Prostate gland (tissue), 2 donors: ENCODE measurements around the gene ELMO3. TPM values are rescaled to one million over a fixed set of nuclear protein-coding genes. Genes with fewer than 3 reads are reported as not detected.
A peak's percentile ranks its signal among the peaks of the same experiment; 100 is the strongest.

Experiments
- DNase-seq: peaks from one replicate; pipeline ENCODE4 v3.0.0-alpha.2; 2019; ENCODE audit warnings: low spot score
- H3K27ac ChIP-seq, 2 donors: fragments of 200-600 bp; sonication (generic); 2 replicates each; pipeline ENCODE4 v1.5.1; 2017 to 2019
- H3K27me3 ChIP-seq: fragments of 200-600 bp; sonication (generic); replicated peaks from 2 replicates; pipeline ENCODE4 v1.5.1; 2019; ENCODE audit not compliant: insufficient read depth
- H3K36me3 ChIP-seq, 2 donors: fragments of 200-600 bp; sonication (generic); 1 replicate in 1 of 2; 2 replicates in 1 of 2; pipeline versions ENCODE4 v1.5.1 to v1.8.1; 2017 to 2019
- H3K4me1 ChIP-seq: fragments of 200-600 bp; sonication (generic); replicated peaks from 2 replicates; pipeline ENCODE4 v1.5.1; 2019
- H3K4me3 ChIP-seq, 2 donors: fragments of 200-600 bp; sonication (generic); 2 replicates each; pipeline ENCODE4 v1.5.1; 2017 to 2019
- H3K9me3 ChIP-seq: fragments of 200-600 bp; sonication (generic); 2 replicates; pipeline ENCODE4 v1.5.1; 2017
- POLR2A ChIP-seq: fragments of 450-650 bp; IDR thresholded peaks from one replicate; pipeline ENCODE4 v1.6.1; 2016; ENCODE audit warnings: antibody characterized with exemption, mild to moderate bottlenecking
- POLR2AphosphoS5 ChIP-seq: sonication (generic); formaldehyde crosslinking; IDR thresholded peaks from one replicate; pipeline ENCODE4 v1.6.1; 2017; ENCODE audit warnings: antibody characterized with exemption
- whole genome bisulfite sequencing: methylation state at CpG from one replicate; pipeline ENCODE4 v1.1.5; 2018; 5-methylcytosine and 5-hydroxymethylcytosine counted together
- intact Hi-C: fragments of 100-400 bp; cut with DNase I; formaldehyde crosslinking; loops from one replicate; pipeline ENCODE4 v1.14.2; 2022
- total RNA-seq, 2 donors: library from RNA; depleted of rRNA; stranded (reverse); fragments of >200 nt; gene quantifications; one replicate each; pipeline ENCODE4 v1.1.0, GENCODE V29; 2016
- TF ChIP-seq, protein P1 (sequence below), 4 experiments: fragments of 200-600 bp in 2 of 4; fragments of 450-650 bp in 2 of 4; sonication (generic) in 2 of 4; IDR thresholded peaks; 1 replicate in 3 of 4; 2 replicates in 1 of 4; pipeline ENCODE4 v1.5.1; 2016 to 2019; ENCODE audit warnings: antibody characterized with exemption in 4 of 4, mild to moderate bottlenecking in 2 of 4, moderate library complexity in 2 of 4

The ELMO3 gene
- total RNA-seq, 2 donors from 2014 or later, result 24.8 to 36.7 TPM

DNA sequence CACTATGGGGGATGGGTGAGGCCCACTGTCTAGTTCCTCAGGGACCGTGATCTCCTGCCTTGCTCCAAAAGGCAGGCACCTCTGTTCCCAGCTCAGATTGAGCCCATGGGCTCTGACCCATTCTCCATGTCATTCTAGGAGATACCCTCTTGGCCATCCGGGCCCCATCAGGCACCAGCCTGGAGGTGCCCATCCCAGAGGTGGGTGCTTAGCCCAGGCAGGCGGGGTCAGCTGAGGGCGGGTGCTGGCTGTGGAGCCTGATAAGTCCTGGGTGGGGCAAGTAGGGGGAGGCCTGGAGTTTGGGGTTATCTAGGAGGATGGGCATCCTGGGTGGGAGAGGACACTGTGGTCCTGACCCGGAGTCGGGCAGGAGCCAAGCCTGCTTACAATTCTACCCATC lies 4.7 kb upstream of the ELMO3 start:
- TF ChIP-seq, protein P1, sequence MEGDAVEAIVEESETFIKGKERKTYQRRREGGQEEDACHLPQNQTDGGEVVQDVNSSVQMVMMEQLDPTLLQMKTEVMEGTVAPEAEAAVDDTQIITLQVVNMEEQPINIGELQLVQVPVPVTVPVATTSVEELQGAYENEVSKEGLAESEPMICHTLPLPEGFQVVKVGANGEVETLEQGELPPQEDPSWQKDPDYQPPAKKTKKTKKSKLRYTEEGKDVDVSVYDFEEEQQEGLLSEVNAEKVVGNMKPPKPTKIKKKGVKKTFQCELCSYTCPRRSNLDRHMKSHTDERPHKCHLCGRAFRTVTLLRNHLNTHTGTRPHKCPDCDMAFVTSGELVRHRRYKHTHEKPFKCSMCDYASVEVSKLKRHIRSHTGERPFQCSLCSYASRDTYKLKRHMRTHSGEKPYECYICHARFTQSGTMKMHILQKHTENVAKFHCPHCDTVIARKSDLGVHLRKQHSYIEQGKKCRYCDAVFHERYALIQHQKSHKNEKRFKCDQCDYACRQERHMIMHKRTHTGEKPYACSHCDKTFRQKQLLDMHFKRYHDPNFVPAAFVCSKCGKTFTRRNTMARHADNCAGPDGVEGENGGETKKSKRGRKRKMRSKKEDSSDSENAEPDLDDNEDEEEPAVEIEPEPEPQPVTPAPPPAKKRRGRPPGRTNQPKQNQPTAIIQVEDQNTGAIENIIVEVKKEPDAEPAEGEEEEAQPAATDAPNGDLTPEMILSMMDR (IDR thresholded peaks at IDR 0.05), result no peak
- TF ChIP-seq POLR2A (no peak), POLR2AphosphoS5 (no peak)
- WGBS, result 92% methylated on average over 5 of the region's 6 CpGs
- DNase-seq, result no peak
- Histone ChIP-seq H3K27ac (no peak overlapping the region), H3K36me3 (peaks cover 14 to 16% of the 10 kb centered on the region in 2 donors), H3K4me1 (peaks cover 23% of the 10 kb centered on the region), H3K9me3 (no peaks in the 10 kb centered on the region), H3K4me3 (no peak overlapping the region), H3K27me3 (no peaks in the 10 kb centered on the region)
- intact Hi-C loops, result no loop called here

DNA sequence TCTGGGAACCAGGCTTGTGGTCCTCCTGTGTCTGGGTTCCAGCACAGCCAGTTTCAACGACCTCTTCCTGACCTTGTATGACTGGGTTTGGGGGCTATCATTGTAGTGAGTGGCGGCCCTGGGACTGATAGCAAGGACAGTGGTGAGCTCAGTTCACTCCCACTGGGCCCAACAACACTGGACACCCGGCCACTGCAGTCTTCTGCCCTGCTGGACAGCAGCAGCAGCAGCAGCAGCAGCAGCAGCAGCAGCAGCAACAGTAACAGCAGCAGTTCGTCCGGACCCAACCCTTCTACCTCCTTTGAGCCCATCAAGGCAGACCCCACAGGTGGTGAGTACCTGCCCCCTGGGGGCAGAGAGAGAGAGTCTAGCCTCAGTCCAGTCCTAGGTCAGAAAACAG lies 3.3 kb upstream of the ELMO3 start:
- peaks cover 23% of the 10 kb centered on the region for H3K4me1 ChIP-seq
- intact Hi-C loops, result no loop called here
- peaks cover 14 to 16% of the 10 kb centered on the region in 2 donors for H3K36me3 ChIP-seq
- DNase-seq, result no peak
- H3K9me3 ChIP-seq, result no peaks in the 10 kb centered on the region
- H3K27me3 ChIP-seq, result no peaks in the 10 kb centered on the region
- H3K27ac ChIP-seq, result no peak overlapping the region
- H3K4me3 ChIP-seq, result no peak overlapping the region
- TF ChIP-seq, protein P1 (IDR thresholded peaks at IDR 0.05), result no peak
- TF ChIP-seq POLR2A (no peak), POLR2AphosphoS5 (no peak)
- 82% methylated on average over 5 of the region's 5 CpGs for WGBS

DNA sequence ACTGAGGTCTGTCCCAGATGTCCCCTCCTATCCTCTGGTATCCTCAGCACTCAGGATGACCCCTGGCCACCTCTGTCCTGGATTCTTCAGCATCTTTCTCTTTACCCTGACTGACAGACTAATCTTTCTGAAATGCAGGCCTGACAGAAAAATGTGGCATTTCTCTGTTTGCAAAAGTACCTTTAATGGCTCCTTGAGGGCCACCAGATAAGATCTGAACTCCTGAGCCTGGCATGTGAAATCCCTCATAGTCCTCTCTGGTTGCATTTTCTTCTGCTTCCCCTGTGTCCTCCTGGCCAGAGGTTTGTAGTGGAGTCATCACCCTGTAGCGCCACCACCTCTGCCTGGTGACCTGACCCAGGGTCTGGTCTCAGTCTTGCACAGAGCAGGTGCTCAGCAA lies 2.0 kb upstream of the ELMO3 start:
- intact Hi-C loops, result no loop called here
- peaks cover 19% of the 10 kb centered on the region for H3K4me1 ChIP-seq
- peaks cover 16 to 17% of the 10 kb centered on the region in 2 donors for H3K36me3 ChIP-seq
- no peaks in the 10 kb centered on the region for H3K27me3 ChIP-seq
- no peaks in the 10 kb centered on the region for H3K9me3 ChIP-seq
- H3K27ac ChIP-seq, result no peak overlapping the region
- DNase-seq, result no peak
- 85% methylated on average over 1 of the region's 1 CpG for WGBS
- TF ChIP-seq POLR2A, result no peak
- TF ChIP-seq POLR2AphosphoS5, result no peak
- TF ChIP-seq, protein P1 (IDR thresholded peaks at IDR 0.05), result no peak
- H3K4me3 ChIP-seq, result no peak overlapping the region

DNA sequence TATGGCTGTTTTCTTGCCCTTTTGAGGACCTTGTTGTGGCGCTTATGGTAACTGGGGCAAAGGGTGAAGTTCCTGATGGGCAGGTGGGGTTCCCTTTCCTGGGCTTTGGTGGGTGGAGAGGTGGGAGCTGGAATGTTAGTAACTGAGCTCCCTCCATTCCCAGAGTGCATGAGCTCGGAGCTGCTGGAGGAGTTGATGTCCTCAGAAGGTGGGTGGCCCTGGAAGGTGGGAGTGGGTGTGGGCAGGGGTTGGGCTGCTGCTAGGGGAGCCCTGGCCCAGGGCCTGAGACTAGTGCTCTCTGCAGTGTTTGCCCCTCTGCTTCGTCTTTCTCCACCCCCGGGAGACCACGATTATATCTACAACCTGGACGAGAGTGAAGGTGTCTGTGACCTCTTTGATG lies 1.2 kb upstream of the ELMO3 start:
- no peak for DNase-seq
- 64% methylated on average over 6 of the region's 6 CpGs for WGBS
- no peaks in the 10 kb centered on the region for H3K27me3 ChIP-seq
- H3K27ac ChIP-seq, result peak overlapping the region in 1 of 2 donors; percentile 63
- no peak overlapping the region for H3K4me3 ChIP-seq
- H3K36me3 ChIP-seq, result peaks cover 16 to 26% of the 10 kb centered on the region in 2 donors
- no peaks in the 10 kb centered on the region for H3K9me3 ChIP-seq
- intact Hi-C loops, result no loop called here
- TF ChIP-seq POLR2A (no peak), POLR2AphosphoS5 (no peak)
- TF ChIP-seq, protein P1 (IDR thresholded peaks at IDR 0.05), result no peak
- peaks cover 17% of the 10 kb centered on the region for H3K4me1 ChIP-seq

DNA sequence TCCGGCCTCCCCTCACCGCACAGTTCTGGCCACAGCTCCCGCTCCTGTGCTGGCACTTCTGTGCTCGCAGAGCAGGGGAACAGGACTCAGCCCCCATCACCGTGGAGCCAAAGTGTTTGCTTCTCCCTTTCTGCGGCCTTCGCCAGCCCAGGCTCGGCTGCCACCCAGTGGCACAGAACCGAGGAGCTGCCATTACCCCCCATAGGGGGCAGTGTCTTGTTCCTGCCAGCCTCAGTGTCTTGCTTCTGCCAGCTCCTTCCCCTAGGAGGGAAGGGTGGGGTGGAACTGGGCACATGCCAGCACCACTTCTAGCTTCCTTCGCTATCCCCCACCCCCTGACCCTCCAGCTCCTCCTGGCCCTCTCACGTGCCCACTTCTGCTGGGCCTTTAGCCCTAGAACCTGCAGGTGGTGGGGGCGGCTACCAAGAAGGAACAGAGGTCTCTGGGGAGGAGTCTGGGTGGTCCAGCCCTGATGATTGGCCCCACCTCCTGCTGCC lies 645 bp upstream of the ELMO3 start:
- no peaks in the 10 kb centered on the region for H3K27me3 ChIP-seq
- WGBS, result 39% methylated on average over 12 of the region's 12 CpGs
- DNase-seq, result peak; percentile 47
- H3K9me3 ChIP-seq, result no peaks in the 10 kb centered on the region
- intact Hi-C loops, result no loop called here
- H3K4me3 ChIP-seq, result no peak overlapping the region
- H3K36me3 ChIP-seq, result peaks cover 16 to 26% of the 10 kb centered on the region in 2 donors
- peak overlapping the region; percentile 63 to 71 for H3K27ac ChIP-seq
- peaks cover 11% of the 10 kb centered on the region for H3K4me1 ChIP-seq
- TF ChIP-seq, protein P1 (IDR thresholded peaks at IDR 0.05), result peak in 3 of 4 experiments; percentile 56 to 81 (median 67)
- TF ChIP-seq POLR2AphosphoS5 (peak; percentile 21), POLR2A (no peak)
